DMS153 (cell line): ENCODE results near the gene STYK1.

Experiments used
- DNase-seq: peaks from one replicate; lab custom pipeline; 2025; lab: John Stamatoyannopoulos, UW

STYK1 gene

GRCh38 chr12:10673659-10674384, at the start of gene STYK1:
Gene STYK1 (minus strand): TSS chr12:10674052. CDS start chr12:10634618, 39,434 bp downstream.
- DNase-seq: peak; percentile 88

- DNase-seq: no peak
Observed at GRCh38 chr12:10722905-10723746, 49.3 kb upstream of the STYK1 start, which contains the start of gene YBX3. Gene YBX3 (minus strand): TSS chr12:10723323. CDS start chr12:10723111, 212 bp downstream.

- no peak for DNase-seq
Observed at GRCh38 chr12:10722502-10722904, 48.7 kb upstream of the STYK1 start.

- peak; percentile 80 for DNase-seq
Observed at GRCh38 chr12:10721651-10722501, 48.0 kb upstream of the STYK1 start.

GRCh38 chr12:10720974-10721650, 47.3 kb upstream of the STYK1 start:
- DNase-seq: no peak

- DNase-seq: no peak
Observed at GRCh38 chr12:10719482-10719881, 45.6 kb upstream of the STYK1 start.

GRCh38 chr12:10718279-10718821, 44.5 kb upstream of the STYK1 start:
- no peak for DNase-seq

- peak; percentile 30 for DNase-seq
Observed at GRCh38 chr12:10717410-10717809, 43.6 kb upstream of the STYK1 start.

GRCh38 chr12:10716704-10717315, 43.0 kb upstream of the STYK1 start:
- peak; percentile 81 for DNase-seq

GRCh38 chr12:10716277-10716676, 42.4 kb upstream of the STYK1 start:
- DNase-seq: no peak

- no peak for DNase-seq
Observed at GRCh38 chr12:10715491-10715890, 41.6 kb upstream of the STYK1 start.

- DNase-seq: no peak
Observed at GRCh38 chr12:10709808-10710207, 36.0 kb upstream of the STYK1 start.

GRCh38 chr12:10708862-10709261, 35.0 kb upstream of the STYK1 start:
- no peak for DNase-seq

GRCh38 chr12:10705655-10706054, 31.8 kb upstream of the STYK1 start:
- DNase-seq: no peak

- no peak for DNase-seq
Observed at GRCh38 chr12:10701843-10702242, 28.0 kb upstream of the STYK1 start.

GRCh38 chr12:10701131-10701681, 27.4 kb upstream of the STYK1 start:
- no peak for DNase-seq

- DNase-seq: no peak
Observed at GRCh38 chr12:10700581-10700980, 26.7 kb upstream of the STYK1 start.

GRCh38 chr12:10697862-10698261, 24.0 kb upstream of the STYK1 start:
- DNase-seq: no peak

- no peak for DNase-seq
Observed at GRCh38 chr12:10697156-10697555, 23.3 kb upstream of the STYK1 start.

- no peak for DNase-seq
Observed at GRCh38 chr12:10690906-10691305, 17.1 kb upstream of the STYK1 start.

GRCh38 chr12:10689146-10689545, 15.3 kb upstream of the STYK1 start:
- no peak for DNase-seq
